GM19397 (cell line): ENCODE results near the gene C1orf185.
"Not testable (repeated sequence)": the region's sequence is repeated elsewhere in the genome, so short reads cannot be mapped to it uniquely, and the experiment has no call there.

Experiments used
- ATAC-seq: cut with Tn5 transposase; IDR thresholded peaks from one replicate; pipeline ENCODE4 v1.9.1; 2021; ENCODE audit warnings: mild to moderate bottlenecking, moderate library complexity; ENCODE audit not compliant: unreplicated experiment

Gene C1orf185

DNA sequence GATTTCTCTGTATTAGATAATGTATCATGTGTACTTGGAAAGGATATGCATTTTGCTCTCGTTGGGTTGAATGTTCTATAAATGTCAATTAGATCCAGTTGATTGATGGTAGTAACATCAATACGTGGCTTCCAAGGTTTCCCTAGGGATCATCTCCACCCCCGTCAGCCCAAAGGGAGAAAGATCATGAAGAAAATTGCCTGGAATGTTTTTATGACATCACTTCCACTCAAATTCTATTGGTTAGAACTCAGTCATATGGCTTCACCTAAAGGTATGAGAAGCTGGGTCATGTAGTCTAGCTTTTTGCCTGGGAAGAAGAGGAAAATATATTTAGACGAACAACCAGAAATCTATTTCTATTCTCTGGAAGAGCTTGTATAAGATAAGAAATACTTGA, at the start of gene C1orf185:
Gene C1orf185, plus strand, starts transcription at position 253 of the 400 bp plus-strand sequence. Its CDS starts 6 bp downstream, at position 259.
- ATAC-seq = no peak

DNA sequence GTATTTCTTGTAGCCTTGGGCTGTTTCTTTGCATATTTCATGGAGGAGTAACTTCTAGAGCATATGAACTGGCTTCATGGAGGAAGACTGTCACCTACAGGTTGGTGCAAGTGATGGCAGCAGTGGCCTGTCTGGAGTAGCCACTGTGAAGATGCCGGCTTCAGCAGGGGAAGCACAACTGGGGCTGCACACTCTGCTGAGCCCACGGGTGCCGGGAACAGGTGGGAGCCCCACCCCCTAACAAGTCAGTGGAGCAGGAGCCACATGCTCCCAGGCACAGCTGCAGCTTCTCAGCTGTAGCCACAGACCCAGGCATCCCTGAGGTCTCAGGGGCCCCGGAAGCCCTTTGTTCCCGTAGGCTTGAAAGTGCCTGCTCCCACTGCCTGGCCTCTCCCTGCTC, 43.2 kb upstream of the C1orf185 start:
- no peak for ATAC-seq

DNA sequence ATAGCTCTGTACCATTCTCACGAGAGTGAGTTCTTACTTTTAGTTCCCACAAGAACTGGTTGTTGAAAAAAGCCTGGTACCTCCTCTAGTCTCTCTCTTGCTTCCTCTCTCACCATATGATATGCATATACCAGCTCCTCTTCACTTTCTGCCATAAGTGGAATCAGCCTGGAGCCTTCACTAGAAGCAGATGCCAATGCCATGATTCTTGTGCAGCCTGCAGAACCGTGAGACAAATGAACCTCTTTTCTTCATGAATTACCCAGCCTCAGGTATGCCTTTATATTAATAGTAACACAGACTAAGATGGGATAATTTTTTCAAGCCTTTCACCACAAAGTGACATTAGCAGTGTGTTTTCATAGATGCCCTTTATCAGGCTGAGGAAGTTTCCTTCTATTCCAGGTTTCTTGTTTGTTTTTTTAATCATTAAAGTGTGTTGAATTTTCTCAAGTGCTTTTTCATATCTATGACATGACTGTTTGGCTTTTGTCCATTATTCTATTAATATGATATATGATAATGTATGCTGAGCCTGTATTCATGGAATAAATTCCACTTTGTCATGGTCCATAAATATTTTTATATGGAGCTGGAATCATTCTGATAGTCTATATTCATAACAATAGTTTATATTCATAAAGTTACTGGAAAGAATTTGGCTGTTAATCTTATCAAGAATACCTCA, 40.7 kb upstream of the C1orf185 start:
- ATAC-seq = no peak

DNA sequence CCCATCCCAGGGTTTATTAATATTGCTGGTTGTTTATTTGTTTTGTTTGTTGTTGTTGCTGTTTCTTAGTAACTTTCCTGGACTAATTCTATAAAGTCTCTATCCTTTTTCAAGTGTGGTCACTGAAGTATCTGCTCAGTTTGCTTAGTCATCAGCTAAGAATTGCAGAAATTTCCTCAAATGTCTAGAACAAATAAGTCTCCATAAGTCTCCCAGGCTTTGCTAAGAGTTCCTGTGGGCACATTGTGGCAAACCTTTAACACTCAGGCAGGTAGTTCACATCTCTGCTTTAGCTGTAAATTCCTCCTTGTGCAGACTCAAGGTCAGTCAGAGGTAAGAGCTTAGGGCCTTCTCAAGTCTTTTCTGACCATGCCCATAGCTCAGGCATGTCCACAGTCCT, 38.9 kb upstream of the C1orf185 start:
- ATAC-seq = no peak

DNA sequence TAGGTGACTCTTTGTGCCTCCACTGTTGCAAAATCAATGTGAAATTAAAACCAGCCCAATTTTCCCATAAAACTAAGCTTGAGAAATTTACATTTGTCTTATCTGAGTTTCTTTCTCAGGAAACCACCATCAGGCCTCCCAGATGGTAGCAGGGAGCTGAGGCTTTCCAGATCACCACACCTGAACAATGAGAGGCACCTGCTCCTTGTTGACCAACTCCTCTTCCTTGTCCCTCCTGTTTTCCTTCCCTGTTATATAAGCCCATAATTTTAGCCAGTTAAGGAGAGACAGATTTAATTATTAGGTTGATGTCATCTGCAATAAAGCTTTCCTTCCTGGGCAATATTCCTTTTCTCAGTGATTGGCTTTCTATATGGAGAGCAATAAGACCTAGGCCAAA, 32.0 kb upstream of the C1orf185 start:
- no peak for ATAC-seq

DNA sequence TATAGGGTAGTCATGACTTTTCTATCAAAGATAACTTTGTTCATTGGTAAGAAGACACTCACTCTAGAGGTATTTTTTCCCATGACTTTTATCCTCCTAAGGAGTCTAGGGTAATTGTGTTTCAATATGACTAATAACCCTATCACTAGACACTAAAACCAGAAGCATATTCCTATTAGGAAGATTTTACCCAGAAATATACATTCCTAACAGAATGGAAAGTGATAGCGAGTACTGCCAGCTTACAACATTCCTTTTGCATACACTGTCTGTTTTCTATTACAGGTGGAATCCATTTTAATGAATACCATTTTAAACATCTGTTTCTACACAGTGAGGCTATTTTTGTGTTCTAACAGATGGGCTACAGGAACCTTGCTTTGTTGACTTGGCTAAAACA, 31.4 kb upstream of the C1orf185 start:
- ATAC-seq = no peak

DNA sequence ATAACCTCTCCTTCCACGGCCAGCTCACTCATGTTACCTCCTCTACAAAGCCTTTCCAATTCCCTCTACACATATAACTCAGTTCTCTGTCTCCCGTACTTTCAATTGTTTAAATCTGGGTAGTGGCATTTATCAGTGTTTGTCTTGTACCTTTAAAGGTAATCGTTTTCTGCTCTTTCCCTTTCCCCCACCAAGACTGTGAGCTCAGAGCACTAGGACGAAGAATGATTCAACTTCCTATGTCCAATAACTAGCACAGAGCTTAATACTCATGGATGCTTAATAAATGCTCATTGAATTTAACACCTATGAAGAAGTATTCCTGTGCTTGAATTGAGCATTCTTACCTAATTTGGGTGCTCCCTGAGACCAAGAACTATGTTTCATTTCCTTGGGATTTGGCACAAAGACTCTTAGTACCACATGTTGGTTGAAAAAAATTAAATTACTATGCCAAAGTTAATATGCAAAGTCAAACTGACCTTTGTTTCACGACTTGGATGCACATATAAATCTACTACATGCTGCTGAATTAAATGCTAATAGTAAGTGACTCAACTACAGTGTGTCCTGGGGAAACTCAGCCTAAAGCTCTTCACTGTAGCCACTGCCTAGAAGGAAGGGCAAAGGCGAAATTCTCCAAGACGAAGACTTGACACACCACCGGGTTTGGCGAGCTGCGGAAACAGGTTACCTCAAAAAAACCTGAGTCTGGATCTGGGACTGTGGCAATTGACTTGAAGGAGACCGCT, 30.6 kb upstream of the C1orf185 start:
- no peak for ATAC-seq

DNA sequence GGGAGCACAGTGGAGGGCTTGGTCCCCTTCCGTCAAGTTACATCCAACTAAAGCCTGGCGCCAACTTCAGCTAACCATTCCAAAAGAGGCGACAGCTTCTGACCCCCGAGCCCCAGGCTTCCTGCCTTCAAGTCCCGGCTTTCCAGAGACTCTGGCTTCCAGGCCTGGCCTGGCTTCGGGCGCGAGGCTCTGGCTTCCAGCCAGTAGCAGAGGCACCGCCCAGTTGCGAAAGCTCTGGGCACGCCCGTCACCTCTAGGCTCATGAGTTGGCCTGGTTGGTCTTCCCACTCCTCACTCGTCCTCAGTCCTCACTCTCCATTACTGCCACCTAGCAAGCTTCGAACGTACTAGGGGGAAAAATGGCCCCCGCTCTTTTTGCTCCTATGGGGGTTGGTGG, 30.0 kb upstream of the C1orf185 start:
- ATAC-seq = no peak

DNA sequence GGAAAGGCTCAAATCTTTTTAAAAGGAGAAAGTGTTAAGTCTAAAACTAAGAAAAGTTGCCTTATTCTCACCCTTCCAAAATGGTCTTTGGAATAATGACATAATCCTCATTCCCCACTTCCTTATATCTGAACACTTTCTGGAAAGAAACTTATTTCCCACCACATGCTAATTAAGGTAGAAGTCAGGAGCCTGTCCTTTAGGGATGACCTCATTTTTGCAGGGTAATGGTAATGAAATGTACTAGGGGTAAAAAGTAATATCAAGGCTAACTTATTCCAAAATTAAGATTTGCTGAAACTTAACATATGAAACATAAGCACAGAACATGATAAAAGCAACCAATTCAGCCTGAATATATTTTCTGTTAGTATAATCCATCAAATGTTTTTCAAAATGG, 29.4 kb upstream of the C1orf185 start:
- ATAC-seq = no peak

DNA sequence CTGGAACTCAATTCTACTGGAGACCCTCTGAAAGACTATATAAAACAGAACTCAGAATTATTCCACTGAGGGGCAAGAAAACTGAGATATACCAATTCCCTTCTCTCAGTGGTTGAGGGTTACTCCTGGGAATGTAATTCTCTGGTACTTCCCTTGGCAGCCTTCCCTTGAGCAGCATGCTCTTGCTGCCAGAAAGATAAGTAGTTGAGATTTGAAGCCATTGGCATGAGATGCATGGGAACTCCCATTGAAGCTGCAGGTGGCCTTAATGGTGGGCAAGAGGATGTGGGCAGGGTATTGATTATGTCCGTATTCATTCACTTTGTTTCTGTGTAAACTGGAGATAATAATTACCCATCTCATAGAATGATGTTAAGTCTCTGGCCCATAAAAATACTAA, 28.6 kb upstream of the C1orf185 start:
- no peak for ATAC-seq

DNA sequence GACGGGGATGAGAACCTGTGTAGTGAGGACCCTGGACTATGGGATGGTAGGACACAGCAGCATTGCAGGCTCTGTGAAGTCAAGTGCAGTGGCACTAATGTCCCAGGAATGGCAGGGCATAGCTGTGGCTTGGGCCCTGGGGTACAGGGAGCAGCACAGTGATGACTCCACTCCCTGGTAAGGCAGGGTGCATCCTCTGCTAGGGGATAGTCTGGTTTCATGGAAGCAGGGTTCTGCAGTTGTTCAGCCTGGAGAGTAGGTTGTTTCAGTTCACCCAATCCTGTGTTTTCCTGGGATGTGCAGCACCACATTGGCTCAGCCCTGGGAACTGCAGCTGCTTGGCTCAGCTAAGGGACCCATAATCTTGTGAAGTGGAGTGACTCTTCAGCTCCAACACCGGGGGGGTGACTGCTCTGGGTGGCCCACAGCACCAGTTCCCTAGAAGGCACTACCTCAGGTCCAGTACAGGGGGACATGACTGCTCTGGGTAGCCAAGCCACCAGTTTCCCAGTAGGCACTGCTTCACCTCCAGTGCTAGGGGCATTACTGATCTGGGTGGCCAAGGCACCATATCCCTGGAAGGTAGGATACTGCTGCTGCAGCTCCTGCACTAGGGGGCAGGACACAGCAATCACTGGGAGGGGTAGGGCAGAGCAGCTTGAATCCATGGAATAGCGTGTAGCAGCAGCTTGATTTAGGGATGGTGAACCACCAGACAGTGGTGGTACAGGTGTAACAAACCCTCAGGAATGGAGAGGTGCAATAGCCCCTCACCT, 15.3 kb upstream of the C1orf185 start:
- no peak for ATAC-seq

DNA sequence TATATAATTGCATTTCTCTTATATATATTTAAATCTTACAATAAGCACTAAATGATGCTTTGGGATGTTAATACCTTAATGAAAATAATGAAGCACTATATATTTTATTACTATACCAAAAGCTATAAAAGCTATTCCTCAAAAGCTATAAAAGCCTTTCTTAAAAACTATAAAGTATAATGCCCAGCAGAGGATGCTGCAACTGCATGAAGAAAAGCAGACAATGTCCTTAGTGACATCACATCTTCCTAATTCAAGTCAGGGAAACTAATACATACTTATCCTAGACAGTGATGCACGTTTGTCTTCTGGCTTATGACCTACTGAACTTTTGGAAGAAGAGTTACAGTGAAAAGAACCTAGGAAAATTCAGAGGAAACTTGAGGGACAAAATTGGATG, 13.6 kb upstream of the C1orf185 start:
- no peak for ATAC-seq

DNA sequence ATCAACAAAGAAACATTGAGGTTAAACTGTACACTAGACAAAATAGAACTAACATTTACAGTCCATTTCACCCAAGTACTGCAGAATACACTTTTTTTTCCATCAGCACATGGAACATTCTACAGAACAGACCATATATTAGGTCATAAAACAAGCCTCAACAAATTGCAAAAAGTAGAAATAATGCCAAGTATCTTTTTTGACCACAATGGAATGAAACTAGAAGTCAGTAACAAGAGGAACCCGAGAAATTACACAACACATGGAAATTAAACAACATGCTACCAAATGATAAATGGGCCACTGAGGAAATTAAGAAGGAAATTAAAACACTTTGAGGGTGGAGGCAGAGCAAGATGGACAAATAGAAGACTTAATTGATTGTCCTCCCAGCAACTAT, 8.4 kb upstream of the C1orf185 start:
- ATAC-seq = no peak

DNA sequence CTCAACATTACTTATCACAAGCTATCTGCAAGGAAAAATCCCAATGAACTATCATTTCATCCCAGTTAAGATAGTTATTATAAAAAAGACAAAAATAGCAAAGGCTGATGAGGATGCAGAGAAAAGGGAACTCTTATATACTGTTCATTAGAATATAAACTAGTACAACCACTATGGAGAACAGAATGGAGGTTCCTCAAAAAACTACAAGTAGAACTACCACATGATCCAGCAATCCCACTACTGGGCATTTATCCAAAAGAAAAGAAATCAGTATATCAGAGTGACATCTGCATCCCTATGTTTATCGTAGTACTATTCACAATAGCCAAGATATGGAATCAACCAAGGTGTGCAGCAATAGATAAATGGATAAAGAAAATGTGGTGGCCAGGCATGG, 4.9 kb upstream of the C1orf185 start:
- ATAC-seq = no peak

DNA sequence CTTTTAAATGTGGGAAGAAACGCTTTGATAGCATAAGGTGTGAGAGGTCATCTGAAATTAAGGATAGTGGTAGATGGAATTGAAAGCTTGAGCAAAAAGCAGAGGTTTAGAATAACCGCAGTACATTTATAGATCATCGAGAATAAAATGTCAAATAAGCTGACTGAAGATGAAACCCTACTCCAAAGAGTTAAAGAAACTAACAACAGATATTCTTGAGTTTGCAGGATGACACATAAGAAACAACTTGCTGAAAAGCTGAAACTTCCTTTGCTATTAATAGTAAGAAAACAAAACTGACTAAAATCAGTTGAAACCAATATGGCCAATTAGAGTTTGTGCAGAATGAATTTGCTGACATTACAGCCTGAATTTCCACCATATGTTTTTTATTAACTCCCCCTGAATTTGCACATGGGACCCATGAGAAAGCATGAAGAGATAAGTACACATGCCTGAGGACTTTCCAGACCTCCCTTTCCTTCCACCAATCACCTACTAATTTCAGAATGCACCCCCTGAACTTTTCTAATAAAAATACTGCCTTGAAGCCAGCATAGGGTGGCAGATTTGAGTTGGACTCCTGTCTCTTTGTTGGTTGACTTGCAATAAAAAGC, 1.7 kb upstream of the C1orf185 start:
- ATAC-seq = no peak

DNA sequence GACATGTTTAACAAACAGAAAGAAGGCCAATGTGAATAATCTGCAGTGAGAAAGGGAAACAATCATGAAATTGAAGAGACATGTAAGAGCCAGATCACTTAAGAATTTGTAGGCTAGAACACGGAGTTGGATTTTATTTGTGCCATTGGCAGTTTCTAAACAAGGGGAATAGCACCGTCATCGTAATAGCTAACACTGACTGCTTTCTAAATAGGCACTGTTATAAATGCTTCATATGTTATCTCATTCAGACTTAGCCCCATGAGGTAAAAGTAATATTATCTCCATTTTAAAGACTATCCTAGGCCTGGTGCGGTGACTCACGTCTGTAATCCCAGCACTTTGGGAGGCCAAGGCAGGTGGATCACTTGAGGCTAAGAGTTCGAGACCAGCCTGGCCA, 12.1 kb downstream of the C1orf185 start:
- ATAC-seq = no peak

DNA sequence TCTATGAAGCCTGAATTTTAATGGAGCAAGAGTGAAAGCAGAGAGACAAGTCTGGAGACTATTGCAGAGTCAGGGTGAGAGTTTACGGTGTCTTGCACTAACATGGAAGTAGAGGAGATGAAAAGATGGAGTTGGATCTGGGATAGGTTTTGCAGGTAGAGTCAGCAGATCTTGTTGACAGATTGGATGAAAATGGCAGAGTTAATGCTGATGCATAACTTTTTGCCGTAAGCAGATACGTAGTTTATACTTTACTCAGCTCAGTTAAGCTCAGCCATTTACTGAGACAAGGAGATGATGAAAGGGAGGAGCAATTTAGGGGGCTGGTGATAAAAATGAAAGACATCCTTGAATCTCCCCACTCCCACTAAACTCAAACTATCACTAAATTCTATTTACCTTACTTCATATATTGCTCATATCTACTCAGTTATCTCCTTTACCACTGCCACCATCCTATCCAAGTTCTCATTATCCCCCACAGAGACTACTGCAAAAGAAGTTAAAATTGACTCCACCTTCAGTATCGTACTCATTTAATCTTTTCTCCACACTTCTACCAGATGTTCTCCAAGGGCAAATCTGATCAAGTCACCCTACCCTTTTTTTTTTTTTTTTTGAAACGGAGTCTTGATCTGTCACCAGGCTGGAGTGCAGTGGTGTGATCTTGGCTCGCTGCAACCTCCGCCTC, 13.8 kb downstream of the C1orf185 start:
- no peak for ATAC-seq

DNA sequence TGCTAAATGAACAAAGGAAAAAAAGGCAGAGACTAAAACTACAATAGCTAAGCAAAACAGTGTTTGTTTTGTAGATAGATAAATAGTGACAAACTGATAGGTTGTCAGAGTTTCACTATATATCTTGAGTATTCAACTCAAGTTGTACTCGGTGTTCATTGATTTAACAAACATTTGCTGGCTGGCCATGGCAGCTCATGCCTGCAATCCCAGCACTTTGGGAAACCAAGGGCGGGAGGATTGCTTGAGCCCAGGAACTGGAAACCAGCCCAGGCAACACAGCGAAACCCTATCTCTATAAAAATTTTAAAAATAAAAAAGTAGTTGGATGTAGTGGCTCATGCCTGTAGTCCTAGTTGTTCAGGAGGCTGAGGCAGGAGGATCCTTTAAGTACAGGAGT, 17.3 kb downstream of the C1orf185 start:
- no peak for ATAC-seq

DNA sequence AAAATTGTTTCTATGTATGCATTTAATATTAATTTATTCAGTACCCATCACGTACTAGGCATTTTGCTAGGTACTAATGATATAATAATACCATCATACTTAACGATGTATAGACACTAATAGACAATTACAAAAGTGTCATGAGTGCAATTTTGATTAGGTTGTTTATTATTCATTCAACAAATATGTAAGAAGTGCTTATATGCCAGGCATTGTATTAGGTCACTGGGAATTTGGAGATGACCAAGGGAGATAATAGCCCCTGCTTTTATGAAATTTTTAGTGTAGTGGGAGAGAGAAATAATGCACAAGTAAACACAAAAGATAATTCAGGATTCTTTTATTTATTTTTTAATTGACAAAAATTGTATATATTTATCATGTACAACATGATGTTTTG, 18.6 kb downstream of the C1orf185 start:
- no peak for ATAC-seq

DNA sequence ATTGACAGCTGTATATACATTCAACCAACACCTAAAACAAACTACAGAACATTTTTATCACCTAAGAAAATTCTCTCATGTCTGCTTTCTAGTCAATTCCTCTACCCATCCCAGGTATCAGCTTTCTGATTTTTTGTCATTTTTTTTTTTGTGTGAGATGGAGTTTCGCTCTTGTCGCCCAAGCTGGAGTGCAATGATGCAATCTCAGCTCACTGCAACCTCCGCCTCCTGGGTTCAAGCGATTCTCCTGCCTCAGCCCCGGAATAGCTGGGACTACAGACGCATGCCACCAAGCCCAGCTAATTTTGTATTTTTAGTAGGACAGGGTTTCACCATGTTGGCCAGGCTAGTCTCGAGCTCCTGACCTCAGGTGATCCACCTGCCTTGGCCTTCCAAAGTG, 25.1 kb downstream of the C1orf185 start:
- not testable (repeated sequence) for ATAC-seq

DNA sequence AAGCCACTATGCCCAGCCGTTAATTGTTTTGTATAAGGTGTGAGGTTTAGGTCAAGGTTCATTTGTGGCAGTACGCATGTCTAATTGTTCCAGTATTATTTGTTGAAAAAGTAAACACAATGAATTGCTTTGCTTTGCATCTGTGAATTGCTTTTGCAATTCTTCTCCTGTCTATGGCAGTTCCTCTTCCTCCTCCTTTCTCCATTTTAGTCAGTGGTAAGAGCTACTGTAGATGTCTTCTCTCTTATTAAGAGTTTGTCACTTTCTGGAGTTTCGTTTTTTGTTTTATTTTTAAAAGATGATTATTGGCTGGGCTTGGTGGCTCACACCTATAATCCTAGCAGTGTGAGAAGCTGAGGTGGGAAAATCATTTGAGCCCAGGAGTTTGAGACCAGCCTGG, 29.2 kb downstream of the C1orf185 start:
- ATAC-seq = no peak
